Naive B cell (primary cell): Measurements from ENCODE around the gene TTC22. TPM values are rescaled to one million over a fixed set of nuclear protein-coding genes. Genes with fewer than 3 reads are reported as not detected.
"Not testable (repeated sequence)": the region's sequence is repeated elsewhere in the genome, so short reads cannot be mapped to it uniquely, and the experiment has no call there.

Source experiments
- ATAC-seq, 2 donors: fragments of 150-1000 bp; cut with Tn5 transposase; 2 replicates each; pipeline ENCODE4 v1.10.0; 2021; ENCODE audit warnings: low read depth in 2 of 2, mild to moderate bottlenecking in 2 of 2, moderate library complexity in 2 of 2
- DNase-seq: peaks from one replicate; pipeline ENCODE4 v3.0.0; 2022
- H3K27ac Mint-ChIP-seq, 6 donors: one replicate each; pipeline ENCODE4 v1.8.0; 2020 to 2022; ENCODE audit warnings: mild to moderate bottlenecking in 6 of 6, mixed read lengths in 6 of 6, moderate library complexity in 5 of 6, inconsistent platforms in 2 of 6
- H3K27me3 Mint-ChIP-seq, 3 donors: one replicate each; pipeline ENCODE4 v1.8.0; 2021 to 2022; ENCODE audit warnings: mixed read lengths in 3 of 3, mild to moderate bottlenecking in 1 of 3
- H3K36me3 Mint-ChIP-seq, 2 donors: one replicate each; pipeline ENCODE4 v1.8.0; 2020 to 2022; ENCODE audit warnings: mixed read lengths in 2 of 2, inconsistent platforms in 1 of 2, mild to moderate bottlenecking in 1 of 2
- H3K4me1 Mint-ChIP-seq, 3 donors: one replicate each; pipeline ENCODE4 v1.8.0; 2020 to 2022; ENCODE audit warnings: mixed read lengths in 3 of 3, inconsistent platforms in 1 of 3, mild to moderate bottlenecking in 1 of 3, moderate library complexity in 1 of 3
- H3K4me3 Mint-ChIP-seq, 8 donors: one replicate each; pipeline ENCODE4 v1.8.0; 2020 to 2022; ENCODE audit warnings: mild to moderate bottlenecking in 8 of 8, mixed read lengths in 8 of 8, moderate library complexity in 8 of 8, inconsistent platforms in 2 of 8
- H3K9me3 Mint-ChIP-seq, 7 donors: one replicate each; pipeline ENCODE4 v1.8.0; 2020 to 2022; ENCODE audit warnings: mixed read lengths in 7 of 7, mild to moderate bottlenecking in 5 of 7, inconsistent platforms in 2 of 7, moderate library complexity in 1 of 7
- polyA plus RNA-seq, 6 donors: library from polyadenylated mRNA; unstranded; fragments of 300-500 nt; fragmentation: Illumina TruSeq; gene quantifications; one replicate each; pipeline ENCODE4 v1.2.3, GENCODE V29; 2021; ENCODE audit warnings: low read depth in 6 of 6

Gene TTC22
- polyA plus RNA-seq, 6 donors from 2014 or later = 0.41 to 2.0 (median 1.1) TPM; not detected in 1

- peaks cover 13 to 40% of the 10 kb centered on the region in 2 donors for H3K36me3 Mint-ChIP-seq
- H3K9me3 Mint-ChIP-seq = no peaks in the 10 kb centered on the region
- DNase-seq (no peak), ATAC-seq (no peak)
- peaks cover 0 to 4% (median 0%) of the 10 kb centered on the region in 3 donors for H3K4me1 Mint-ChIP-seq
- no peaks in the 10 kb centered on the region for H3K27me3 Mint-ChIP-seq
- H3K27ac Mint-ChIP-seq = no peak overlapping the region
- no peak overlapping the region for H3K4me3 Mint-ChIP-seq
These were observed 19.9 kb downstream of the TTC22 start for GRCh38 chr1:54781023-54781723.

- Mint-ChIP-seq H3K4me1 (peaks cover 0 to 4% (median 0%) of the 10 kb centered on the region in 3 donors), H3K4me3 (no peak overlapping the region), H3K27me3 (peaks cover 0 to 8% (median 0%) of the 10 kb centered on the region in 3 donors), H3K27ac (no peak overlapping the region), H3K9me3 (no peaks in the 10 kb centered on the region), H3K36me3 (peaks cover 4 to 28% of the 10 kb centered on the region in 2 donors)
- DNase-seq (no peak), ATAC-seq (no peak)
These were observed 23.7 kb downstream of the TTC22 start for GRCh38 chr1:54777431-54777830.

GRCh38 chr1:54777011-54777410 lies 24.1 kb downstream of the TTC22 start:
- peak overlapping the region in 1 of 6 donors; percentile 26 for H3K27ac Mint-ChIP-seq
- no peak for DNase-seq
- H3K4me3 Mint-ChIP-seq = no peak overlapping the region
- peaks cover 0 to 4% (median 0%) of the 10 kb centered on the region in 3 donors for H3K4me1 Mint-ChIP-seq
- no peak for ATAC-seq
- H3K9me3 Mint-ChIP-seq = no peaks in the 10 kb centered on the region
- H3K36me3 Mint-ChIP-seq = peaks cover 4 to 27% of the 10 kb centered on the region in 2 donors
- peaks cover 0 to 8% (median 0%) of the 10 kb centered on the region in 3 donors for H3K27me3 Mint-ChIP-seq

- not testable (repeated sequence) for H3K4me3 Mint-ChIP-seq, H3K4me1 Mint-ChIP-seq, ATAC-seq, H3K27ac Mint-ChIP-seq, H3K27me3 Mint-ChIP-seq, H3K9me3 Mint-ChIP-seq, DNase-seq
- H3K36me3 Mint-ChIP-seq = peaks cover 4 to 20% of the 10 kb centered on the region in 2 donors
These were observed 25.0 kb downstream of the TTC22 start for GRCh38 chr1:54775828-54776721.

GRCh38 chr1:54774820-54775498 lies 26.2 kb downstream of the TTC22 start:
- no peaks in the 10 kb centered on the region for H3K9me3 Mint-ChIP-seq
- peak overlapping the region in 1 of 8 donors; percentile 56 for H3K4me3 Mint-ChIP-seq
- H3K36me3 Mint-ChIP-seq = peaks cover 4 to 20% of the 10 kb centered on the region in 2 donors
- H3K27me3 Mint-ChIP-seq = peaks cover 0 to 8% (median 6%) of the 10 kb centered on the region in 3 donors
- no peak overlapping the region for H3K27ac Mint-ChIP-seq
- DNase-seq = no peak
- ATAC-seq = peak in 1 of 2 donors; percentile 35
- H3K4me1 Mint-ChIP-seq = no peaks in the 10 kb centered on the region

- H3K4me3 Mint-ChIP-seq = no peak overlapping the region
- no peak overlapping the region for H3K27ac Mint-ChIP-seq
- H3K4me1 Mint-ChIP-seq = no peaks in the 10 kb centered on the region
- H3K36me3 Mint-ChIP-seq = no peaks in the 10 kb centered on the region
- H3K9me3 Mint-ChIP-seq = no peaks in the 10 kb centered on the region
- ATAC-seq (no peak), DNase-seq (no peak)
- peaks cover 0 to 16% (median 11%) of the 10 kb centered on the region in 3 donors for H3K27me3 Mint-ChIP-seq
These were observed 28.2 kb downstream of the TTC22 start for GRCh38 chr1:54772951-54773350.

GRCh38 chr1:54768093-54768492 lies 33.0 kb downstream of the TTC22 start:
- Mint-ChIP-seq H3K4me1 (peaks cover 8 to 19% (median 18%) of the 10 kb centered on the region in 3 donors), H3K9me3 (no peaks in the 10 kb centered on the region), H3K27ac (peak overlapping the region in 1 of 6 donors; percentile 17), H3K36me3 (no peaks in the 10 kb centered on the region), H3K27me3 (peaks cover 0 to 15% (median 11%) of the 10 kb centered on the region in 3 donors), H3K4me3 (peak overlapping the region in 1 of 8 donors; percentile 39)
- DNase-seq = no peak
- ATAC-seq = no peak

GRCh38 chr1:54767526-54767925 lies 33.6 kb downstream of the TTC22 start:
- DNase-seq (no peak), ATAC-seq (no peak)
- peak overlapping the region in 1 of 8 donors; percentile 39 for H3K4me3 Mint-ChIP-seq
- H3K27ac Mint-ChIP-seq = no peak overlapping the region
- H3K9me3 Mint-ChIP-seq = no peaks in the 10 kb centered on the region
- H3K27me3 Mint-ChIP-seq = peaks cover 0 to 15% (median 11%) of the 10 kb centered on the region in 3 donors
- H3K4me1 Mint-ChIP-seq = peaks cover 8 to 24% (median 22%) of the 10 kb centered on the region in 3 donors
- H3K36me3 Mint-ChIP-seq = no peaks in the 10 kb centered on the region

GRCh38 chr1:54766726-54767125 lies 34.4 kb downstream of the TTC22 start:
- peaks cover 0 to 15% (median 11%) of the 10 kb centered on the region in 3 donors for H3K27me3 Mint-ChIP-seq
- H3K9me3 Mint-ChIP-seq = no peaks in the 10 kb centered on the region
- peak overlapping the region in 3 of 6 donors; percentile 47 to 65 (median 47) for H3K27ac Mint-ChIP-seq
- ATAC-seq = no peak
- peaks cover 8 to 26% (median 22%) of the 10 kb centered on the region in 3 donors for H3K4me1 Mint-ChIP-seq
- no peak for DNase-seq
- peak overlapping the region in 1 of 8 donors; percentile 45 for H3K4me3 Mint-ChIP-seq
- H3K36me3 Mint-ChIP-seq = no peaks in the 10 kb centered on the region

- no peak for DNase-seq
- Mint-ChIP-seq H3K9me3 (no peaks in the 10 kb centered on the region), H3K27me3 (peaks cover 0 to 15% (median 5%) of the 10 kb centered on the region in 3 donors), H3K36me3 (no peaks in the 10 kb centered on the region), H3K4me1 (peaks cover 17 to 28% (median 22%) of the 10 kb centered on the region in 3 donors), H3K27ac (peak overlapping the region; percentile 78 to 99 (median 92)), H3K4me3 (peak overlapping the region; percentile 94 to 98 (median 96))
- peak; percentile 18 to 26 for ATAC-seq
These were observed 36.1 kb downstream of the TTC22 start for GRCh38 chr1:54764922-54765561.

- Mint-ChIP-seq H3K4me3 (peak within 1 kb of the TSS; percentile 94 to 98 (median 96)), H3K36me3 (no peaks in the 10 kb centered on the region), H3K9me3 (no peaks in the 10 kb centered on the region), H3K27ac (peak within 1 kb of the TSS; percentile 78 to 99 (median 92)), H3K27me3 (peaks cover 0 to 15% (median 3%) of the 10 kb centered on the region in 3 donors), H3K4me1 (peaks cover 18 to 29% (median 22%) of the 10 kb centered on the region in 3 donors)
- ATAC-seq (peak; percentile 92 to 93), DNase-seq (peak; percentile 97)
These were observed 36.8 kb downstream of the TTC22 start, which contains the start of gene PARS2 for GRCh38 chr1:54764133-54764921. TSS of gene PARS2 (minus strand) at chr1:54764523. CDS start at chr1:54759161, 5,362 bp downstream.

GRCh38 chr1:54763816-54764132 lies 37.3 kb downstream of the TTC22 start:
- no peak for ATAC-seq
- peak overlapping the region in 5 of 6 donors; percentile 27 to 99 (median 93) for H3K27ac Mint-ChIP-seq
- peak overlapping the region; percentile 94 to 98 (median 96) for H3K4me3 Mint-ChIP-seq
- no peaks in the 10 kb centered on the region for H3K9me3 Mint-ChIP-seq
- H3K36me3 Mint-ChIP-seq = no peaks in the 10 kb centered on the region
- DNase-seq = no peak
- peaks cover 0 to 11% (median 3%) of the 10 kb centered on the region in 3 donors for H3K27me3 Mint-ChIP-seq
- peaks cover 22 to 29% (median 22%) of the 10 kb centered on the region in 3 donors for H3K4me1 Mint-ChIP-seq
